HG03159 (cell line): Measurements from ENCODE around the gene LTBP3.

Source experiments
- ATAC-seq: cut with Tn5 transposase; IDR thresholded peaks from one replicate; pipeline ENCODE4 v1.9.1; 2021; ENCODE audit warnings: mild to moderate bottlenecking, moderate library complexity; ENCODE audit not compliant: unreplicated experiment

The LTBP3 gene

DNA sequence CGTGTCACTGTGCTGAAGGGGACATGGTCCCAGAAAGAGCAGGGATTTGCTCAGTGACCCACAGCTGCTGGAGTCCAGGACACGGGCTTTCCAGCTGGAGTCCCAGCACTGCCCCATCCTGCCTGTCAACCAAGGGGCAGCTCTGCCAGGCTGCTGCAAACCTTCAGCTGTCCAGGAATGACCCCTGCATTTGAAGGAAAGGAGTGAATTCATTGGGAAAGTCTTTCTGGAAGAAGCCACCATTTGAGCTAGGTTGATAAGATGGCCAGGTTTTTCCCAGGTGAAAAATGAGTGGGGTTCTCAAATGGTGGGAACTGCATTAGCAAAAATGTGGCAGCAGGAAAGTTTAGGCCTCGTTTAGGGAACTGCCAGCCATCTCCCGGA, 28.1 kb upstream of the LTBP3 start:
- ATAC-seq = no peak

DNA sequence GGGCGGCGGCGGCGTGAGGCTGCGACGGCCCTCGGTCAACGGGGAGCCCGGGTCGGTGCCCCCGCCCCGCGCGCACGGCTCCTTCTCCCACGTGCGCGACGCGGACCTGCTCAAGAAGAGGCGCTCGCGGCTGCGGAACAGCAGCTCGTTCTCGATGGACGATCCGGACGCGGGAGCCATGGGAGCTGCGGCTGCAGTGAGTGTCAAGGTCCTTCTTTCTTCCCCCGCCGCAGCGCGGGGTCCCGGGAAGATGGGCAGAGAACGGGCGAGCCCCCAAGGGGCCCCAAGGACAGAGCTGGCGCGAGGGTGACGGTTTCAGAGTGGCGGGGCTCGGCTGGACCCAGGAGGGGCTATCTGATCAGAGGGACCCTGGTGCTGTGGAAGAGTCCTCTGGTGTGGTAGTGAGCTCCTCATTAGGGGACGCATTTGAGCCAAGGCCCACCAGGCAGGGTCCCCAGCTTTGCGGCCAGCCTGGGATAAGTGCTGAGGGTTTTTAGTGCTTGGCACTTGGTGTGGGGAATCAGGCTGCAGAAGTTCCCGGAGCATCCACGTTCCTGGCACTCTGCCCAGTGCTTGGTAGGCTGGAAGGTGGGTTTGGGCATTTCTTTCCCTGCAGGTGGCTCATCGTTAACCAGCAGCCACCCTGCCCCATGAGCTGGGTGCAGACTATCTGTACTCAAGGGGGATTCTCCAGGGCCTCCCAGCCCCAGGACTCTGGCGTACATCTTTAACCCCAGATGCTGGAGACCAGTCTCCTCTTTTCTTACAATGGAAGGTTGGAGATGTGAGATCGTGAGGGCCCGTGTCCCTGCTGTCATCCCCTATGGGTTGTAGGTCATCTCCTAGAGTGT, 27.5 kb upstream of the LTBP3 start:
- ATAC-seq = no peak

DNA sequence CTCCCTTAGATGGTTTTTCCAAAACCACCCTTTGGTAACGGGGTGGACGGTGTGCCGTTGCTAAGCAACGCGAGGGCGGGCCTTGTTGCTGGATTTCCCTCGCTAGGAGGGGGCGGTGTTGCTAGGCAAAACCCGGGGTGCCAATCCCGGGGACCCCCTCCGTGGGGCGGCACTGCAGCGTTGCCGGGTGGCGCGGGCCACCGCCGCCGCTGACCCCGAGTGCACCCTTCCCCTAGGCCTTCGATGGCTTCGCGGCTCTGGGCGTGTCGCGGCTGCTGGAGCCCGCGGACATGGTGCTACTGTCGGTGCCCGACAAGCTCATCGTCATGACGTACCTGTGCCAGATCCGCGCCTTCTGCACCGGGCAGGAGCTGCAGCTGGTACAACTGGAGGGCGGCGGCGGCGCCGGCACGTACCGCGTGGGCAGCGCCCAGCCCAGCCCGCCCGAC, 26.6 kb upstream of the LTBP3 start:
- no peak for ATAC-seq

DNA sequence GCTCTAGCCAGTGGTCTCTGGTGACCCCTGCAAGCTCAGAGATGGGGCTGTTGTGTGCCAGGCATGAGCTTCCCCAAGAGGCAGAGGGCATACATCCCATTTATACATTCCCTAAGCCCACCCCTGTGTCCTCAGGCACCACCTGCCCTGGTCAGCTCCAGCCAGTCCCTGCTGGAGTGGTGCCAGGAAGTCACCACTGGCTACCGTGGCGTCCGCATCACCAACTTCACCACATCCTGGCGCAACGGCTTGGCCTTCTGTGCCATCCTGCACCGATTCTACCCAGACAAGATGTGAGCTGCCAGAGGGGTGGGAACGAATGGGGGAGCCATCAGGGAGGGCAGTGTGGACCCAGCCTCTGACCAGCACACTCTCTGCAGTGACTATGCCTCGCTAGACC, 25.9 kb upstream of the LTBP3 start:
- no peak for ATAC-seq

DNA sequence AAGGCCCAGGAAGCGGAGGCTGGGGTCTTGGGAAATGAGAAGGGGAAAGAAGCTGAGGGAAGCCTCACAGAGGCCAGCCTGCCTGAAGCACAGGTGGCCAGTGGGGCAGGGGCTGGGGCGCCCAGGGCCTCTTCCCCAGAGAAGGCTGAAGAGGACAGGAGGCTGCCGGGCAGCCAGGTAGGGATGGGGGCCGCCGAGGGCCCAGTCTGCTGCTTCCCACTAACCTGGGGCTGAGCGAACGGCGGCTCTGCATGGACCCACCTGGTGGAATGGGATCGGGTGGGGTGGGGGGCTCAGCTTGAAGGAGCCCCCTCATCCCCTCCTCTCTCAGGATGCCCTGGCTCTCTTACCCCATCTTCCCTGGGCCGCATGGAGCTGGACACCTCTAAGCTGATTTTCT, 25.4 kb upstream of the LTBP3 start:
- ATAC-seq = no peak

DNA sequence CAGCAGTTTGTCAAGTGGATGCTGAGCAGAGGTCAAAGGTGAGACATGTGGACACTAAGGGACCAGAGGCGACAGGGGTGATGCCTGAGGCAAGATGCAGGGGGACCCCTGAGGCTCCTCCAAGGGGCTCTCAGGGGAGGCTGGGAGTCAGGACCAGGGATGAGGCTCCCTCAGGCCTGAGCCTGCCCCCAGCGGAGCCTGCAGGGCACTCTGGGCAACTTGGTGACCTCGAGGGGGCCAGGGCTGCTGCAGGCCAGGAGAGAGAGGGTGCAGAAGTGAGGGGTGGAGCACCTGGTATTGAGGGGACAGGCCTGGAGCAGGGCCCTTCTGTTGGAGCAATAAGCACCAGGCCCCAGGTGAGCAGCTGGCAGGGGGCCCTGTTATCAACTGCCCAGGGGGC, 23.8 kb upstream of the LTBP3 start:
- no peak for ATAC-seq

DNA sequence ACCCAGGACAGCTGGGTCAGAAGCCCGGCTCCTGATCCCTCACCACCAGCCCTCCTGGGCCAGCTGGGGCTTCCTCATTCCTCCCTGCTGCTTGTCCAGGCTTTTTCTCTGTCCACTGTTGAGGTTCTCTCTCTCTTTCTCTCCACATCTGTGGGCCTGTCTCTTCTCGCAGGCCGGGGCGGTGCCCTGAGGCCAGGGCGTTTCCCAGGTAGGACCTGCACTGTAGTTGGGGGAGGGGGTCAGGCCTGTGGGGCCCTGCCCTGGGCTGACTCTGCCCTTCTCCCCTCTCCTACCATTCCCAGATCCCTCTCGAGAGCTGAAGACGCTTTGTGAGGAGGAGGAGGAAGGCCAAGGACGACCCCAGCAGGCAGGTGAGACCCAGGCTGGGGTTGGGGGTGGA, 22.6 kb upstream of the LTBP3 start:
- ATAC-seq = no peak

DNA sequence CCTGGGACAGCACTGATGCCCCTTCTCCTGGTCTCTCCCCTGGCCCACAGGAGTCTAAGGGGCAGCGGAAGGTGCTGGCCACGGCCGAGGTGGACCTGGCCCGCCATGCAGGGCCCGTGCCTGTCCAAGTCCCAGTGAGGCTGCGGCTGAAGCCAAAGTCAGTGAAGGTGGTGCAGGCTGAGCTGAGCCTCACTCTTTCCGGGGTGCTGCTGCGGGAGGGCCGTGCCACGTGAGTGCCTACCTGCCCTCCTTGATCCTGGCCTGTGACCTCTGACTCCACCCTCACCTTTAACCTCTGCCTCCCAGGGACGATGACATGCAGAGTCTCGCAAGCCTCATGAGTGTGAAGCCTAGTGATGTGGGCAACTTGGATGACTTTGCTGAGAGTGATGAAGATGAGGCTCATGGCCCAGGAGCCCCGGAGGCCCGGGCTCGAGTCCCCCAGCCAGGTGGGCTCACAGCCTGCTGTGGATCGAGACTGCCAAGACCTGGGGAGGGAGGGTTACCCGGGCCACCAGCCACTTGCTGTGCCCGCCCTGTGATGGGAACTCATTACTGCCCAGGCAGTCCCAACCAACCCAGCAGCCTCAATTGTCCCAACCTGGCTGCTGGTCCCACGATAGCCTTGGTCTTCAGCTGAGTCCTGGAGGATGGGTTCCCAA, 22.0 kb upstream of the LTBP3 start:
- ATAC-seq = no peak

DNA sequence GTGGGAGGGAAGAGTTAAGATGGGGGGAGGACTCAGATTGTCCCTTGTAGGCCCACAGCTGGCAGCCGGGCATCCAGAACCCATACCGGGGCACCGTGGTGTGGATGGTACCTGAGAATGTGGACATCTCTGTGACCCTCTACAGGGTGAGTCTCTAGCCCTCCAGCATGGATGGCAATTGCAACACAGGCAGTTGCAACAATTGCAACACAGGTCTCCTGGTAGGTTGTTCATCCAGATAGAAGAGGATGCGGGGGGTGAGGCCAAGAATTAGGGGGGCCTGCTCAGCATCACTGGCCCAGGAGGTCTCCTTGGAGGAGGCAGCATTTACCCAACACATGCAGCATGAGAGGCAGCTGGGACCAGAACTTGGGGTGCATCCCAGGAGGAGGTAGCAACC, 21.1 kb upstream of the LTBP3 start:
- ATAC-seq = no peak

DNA sequence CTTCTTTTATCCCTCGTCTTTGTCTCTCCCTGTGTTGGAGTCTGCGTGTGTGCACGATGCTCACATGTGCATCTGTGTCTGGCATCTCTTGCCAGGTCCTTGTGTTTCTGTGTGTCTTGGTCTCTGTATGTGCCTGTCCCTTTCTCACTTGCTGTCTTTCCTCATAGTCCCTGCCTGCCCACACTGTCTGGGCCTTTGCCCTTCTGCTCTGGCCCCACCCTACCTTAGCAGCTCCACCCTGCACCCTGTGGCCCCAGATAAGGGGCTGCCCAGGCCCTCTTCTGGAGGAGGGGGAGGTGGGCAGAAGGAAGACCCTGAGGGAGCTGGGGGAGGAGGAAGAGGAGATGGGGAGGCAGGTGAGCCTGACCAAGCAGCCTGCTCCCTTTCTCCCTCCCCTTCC, 20.5 kb upstream of the LTBP3 start:
- no peak for ATAC-seq

DNA sequence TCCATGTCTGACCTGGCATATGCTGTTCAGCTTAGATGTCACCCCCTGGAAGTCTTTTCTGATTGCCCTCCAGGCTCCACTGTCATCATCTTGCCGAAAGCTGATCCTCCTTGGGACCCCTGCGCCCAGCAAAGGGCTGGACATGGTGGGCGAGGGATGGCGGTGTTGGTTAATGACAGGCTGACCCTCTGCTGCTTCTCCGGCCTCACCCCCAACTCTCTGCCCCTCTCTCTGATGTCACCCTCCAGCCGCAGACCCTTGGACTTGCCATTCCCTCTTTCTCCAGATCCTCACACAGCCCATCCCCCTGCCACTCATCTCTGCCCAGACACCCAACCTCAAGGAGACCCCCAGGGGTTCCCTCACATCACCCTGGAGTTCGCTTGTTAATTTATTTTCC, 20.0 kb upstream of the LTBP3 start:
- no peak for ATAC-seq

DNA sequence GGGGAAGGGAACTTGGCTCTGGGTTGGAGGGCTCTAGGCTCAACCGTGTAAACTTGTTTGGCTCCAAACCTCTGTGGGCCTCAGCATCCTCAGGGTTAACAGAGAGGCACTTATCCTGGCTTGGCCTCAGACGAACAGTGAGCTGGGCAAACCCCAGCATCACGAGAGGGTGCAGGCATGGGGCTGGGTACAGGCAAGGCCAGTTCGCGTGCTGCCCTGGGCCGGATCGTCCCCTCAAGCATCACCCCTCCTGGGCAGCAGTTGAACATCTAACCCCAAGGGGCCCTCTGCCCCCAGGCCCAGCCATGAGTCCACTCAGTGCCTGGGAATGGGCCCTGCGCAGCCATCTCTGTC, 19.6 kb upstream of the LTBP3 start:
- no peak for ATAC-seq

DNA sequence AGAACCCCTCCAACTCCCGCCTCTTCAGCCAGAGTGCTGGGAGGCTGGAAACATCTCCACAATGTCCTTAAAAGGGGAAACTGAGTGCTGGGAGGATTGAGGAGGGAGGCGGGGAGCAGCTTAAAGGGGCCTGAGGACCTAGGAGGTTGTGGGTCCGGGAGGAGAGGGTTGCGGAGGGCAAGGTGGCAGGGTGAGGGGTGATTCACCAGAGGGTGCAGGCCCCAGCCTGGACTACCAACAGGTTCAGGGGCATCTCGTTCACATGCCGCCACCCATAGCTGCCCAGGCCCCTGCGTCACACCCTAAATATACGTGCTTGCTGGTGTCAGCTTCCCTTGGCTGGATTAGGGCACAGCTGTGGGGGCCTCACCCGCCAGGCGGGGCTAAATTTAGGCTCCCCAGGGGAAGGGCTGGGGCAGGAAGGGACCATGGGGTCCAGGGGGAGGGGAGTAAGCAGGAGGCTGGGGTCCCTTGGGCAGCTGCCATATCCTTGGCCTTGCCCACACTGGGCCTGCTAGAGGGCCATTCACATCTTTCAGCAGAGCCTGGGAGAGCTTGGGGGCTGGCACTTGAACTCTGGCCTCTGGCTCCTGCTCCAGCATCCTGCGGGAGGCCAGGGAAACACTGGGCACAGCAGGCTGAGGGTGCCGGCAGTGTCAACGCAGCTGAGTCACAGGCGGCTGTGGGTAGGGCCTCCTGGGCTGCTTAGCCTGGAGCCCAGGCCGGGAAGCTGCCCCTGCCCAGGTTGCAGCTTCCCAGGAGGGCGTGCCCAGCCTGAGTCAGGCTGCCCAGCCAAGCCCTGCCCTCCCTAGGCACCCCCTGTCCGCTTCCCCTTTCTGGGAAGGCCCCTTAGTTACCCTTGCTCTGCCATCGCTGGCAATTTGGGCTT, 19.0 kb upstream of the LTBP3 start:
- ATAC-seq = no peak

DNA sequence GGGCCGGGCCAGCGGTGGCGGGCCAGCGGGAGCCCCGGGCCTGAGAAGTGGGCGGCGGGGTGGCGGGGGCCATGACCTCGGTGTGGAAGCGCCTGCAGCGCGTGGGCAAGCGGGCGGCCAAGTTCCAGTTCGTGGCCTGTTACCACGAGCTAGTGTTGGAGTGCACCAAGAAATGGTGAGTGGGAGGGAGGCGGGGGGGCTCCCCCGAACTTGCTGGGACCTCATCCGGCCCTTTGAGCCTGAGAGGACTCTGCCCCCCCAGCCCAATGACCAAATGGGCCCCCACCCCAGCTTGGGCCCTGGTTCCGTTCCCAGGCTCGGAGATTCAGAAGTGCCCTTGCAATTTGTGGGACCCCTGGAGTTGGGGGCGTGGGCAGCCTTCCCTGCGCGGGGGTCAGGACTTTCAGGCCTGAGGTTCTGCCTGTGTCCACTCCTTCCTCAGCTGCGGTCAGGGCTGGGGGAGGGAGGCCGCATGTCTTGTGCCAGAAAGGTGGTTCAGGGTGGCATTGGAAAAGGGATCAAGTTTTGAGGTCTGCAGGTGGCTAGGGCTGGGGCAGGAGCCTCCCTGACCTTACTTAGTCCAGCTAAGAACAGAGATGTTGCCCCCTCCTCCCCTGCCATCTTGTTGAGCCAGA, 18.2 kb upstream of the LTBP3 start:
- no peak for ATAC-seq

DNA sequence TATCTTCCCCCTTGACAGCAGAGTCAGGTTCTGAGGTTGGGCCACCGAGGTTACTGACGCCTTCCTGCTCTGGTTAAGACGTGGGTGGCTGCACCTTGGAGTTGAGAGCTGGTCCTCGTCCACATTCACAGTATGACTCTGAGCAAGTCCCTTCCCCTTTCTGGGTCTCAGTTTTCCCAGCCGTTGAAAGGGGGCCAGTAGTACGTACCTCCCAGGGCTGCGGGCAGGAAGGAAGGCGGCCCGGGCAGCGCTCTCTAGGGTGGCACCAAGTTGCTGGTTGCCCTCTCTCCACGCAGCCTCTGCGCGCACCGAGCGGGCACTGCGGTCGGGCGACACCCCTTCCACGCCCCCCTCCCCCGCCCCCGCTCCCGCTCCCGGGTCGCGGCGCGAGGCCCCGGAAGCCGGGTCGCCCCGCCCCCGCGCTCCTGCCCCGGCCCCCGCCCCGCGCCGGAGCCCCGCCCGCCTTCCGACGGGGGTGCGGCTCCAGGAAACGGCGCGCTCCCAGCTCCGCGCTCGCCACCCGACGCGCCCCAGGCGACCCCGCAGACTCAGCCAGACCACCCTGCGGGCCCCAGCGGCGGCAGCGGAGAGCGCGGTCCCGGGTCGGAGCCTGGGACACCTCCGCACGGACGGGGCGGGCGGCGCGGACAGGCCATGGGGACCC, 17.5 kb upstream of the LTBP3 start, which contains the start of gene EHBP1L1:
TSS of gene EHBP1L1 (plus strand) at position 486 of the 664 bp plus-strand sequence. CDS start 250 bp downstream, outside the sequence.
- ATAC-seq = no peak

DNA sequence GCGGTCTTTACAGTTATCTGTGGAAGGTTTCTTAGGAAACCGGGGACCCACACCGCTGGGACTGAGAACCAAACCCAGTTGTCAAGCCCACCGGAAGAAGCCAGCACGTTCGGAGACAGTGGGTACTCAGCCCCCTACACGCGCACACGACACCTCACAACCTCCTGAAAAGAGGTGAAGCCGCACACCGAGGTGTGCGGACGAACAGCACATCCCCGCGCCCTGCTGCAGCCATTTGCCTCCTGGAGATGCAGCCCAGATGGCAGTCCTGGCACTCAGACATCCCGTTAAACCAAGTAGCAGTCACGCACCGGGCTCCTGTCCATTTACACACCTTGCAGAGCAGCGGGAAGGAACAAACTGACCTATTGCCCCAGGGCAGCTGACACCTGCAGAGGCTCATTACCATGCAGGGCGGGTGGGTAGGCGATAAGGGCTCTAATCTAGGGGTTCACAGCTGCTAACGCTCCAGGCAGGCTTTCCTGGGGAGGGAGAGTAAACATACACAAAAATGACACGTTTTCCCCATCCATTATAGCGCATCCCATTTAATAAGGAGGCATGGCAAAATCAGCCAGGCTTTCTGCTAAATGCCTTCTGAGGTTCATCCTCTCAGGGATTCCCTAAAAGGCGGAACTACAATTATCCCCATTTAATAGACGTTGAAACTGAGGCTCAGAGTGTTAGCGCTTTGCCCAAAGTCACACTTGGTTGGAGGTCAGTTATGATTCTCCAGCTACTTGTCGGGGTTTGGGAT, 16.8 kb upstream of the LTBP3 start:
- ATAC-seq = no peak

DNA sequence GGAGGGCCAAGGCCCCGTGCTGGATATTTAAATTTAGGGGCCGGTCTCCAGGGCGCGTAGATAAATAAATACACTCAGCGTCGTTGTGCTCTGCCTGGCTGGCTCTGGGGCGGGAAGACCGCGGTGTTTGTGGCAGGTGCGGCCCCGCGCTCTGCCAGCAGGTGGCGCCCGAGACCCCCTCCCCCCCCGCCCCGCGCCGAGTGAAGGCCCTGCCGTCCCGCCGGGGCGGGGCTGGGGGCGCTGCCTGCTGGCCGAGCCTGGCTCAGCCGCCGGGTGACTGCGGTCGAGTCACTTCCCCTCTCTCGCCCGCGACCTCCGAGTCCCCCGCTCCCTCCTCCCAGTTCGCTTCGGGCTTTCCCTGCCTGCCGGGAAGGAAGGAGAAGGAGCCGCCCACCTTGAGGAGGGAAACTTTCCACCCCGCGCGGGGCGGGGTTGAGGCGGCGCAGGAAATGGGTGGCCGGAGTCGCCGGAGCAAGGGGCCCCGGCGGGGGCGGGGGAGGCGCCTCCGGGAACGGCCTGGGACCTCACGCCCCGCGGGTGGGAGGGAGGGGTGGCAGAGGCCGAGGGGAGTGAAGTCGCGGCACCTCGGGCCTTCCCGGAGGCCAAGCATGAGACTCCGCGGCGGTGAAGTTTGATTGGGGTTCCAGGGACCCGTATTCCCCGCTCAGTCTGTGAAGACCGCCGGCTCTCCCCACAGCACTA, 16.1 kb upstream of the LTBP3 start:
- peak; percentile 37 for ATAC-seq

DNA sequence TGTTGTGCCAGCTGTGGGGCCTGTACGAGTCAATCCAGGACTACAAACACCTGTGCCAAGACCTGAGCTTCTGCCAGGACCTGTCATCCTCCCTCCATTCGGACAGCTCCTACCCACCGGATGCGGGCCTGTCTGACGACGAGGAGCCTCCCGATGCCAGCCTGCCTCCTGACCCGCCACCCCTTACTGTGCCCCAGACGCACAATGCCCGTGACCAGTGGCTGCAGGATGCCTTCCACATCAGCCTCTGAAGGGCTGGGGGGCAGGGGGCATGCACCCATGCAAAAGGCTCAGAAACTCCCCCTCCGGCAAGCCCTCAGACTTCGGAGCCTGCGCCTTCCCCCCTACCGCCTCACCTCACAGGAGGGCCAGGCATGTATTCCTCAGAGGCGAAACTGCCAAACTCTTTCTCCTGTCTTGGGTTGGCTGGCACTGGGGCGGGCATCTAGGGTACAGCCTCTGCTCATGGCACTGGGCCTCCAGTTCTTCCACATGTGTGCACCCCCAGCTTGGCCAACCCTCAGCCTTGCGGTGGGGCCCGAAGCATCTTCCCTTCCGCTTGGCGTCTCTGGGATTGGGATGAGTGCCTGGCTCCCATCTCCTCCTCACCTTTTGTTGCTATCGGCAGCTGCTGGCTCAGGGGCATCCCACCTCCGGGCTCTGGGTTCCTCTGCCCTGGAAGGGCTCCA, 15.4 kb upstream of the LTBP3 start:
- ATAC-seq = no peak
